ENCODE data around the gene LIPM.

DNA sequence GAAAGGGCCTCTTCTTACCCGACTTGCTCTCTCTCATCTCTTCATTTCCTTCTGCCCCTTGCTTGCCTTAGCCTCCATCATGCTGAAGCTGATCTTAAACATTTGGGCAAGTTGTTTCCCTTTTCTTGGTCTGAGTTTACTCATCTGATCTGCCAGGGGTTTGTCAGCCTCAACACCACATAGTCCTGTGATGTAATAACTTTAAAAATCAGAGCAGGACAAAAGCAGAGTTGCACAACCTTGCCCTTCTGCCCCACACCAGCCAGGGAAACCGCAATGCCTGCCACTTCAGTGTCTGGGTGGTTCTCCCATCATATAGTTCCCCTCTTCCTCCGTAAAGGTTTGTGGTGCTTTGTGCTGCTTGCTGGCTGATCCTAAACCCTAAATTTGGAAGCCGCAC, 9.9 kb upstream of the LIPM start:
- TF ChIP-seq KDM5A (IDR thresholded peaks at IDR 0.05) (no peak), POLR2A (IDR thresholded peaks at IDR 0.05; ENCODE audit: low read length) (no peak), USF2 (IDR thresholded peaks at IDR 0.05) (no peak), POLR2AphosphoS2 (conservative IDR thresholded peaks at IDR 0.05; ENCODE audit: low read length) (no peak), MAFK (IDR thresholded peaks at IDR 0.05; ENCODE audit: partially characterized antibody) (no peak), CTCF (IDR thresholded peaks at IDR 0.05) (no peak), JUNB (IDR thresholded peaks at IDR 0.05) (no peak), REST (IDR thresholded peaks at IDR 0.05) (no peak), RFX5 (IDR thresholded peaks at IDR 0.05) (no peak), EP300 (IDR thresholded peaks at IDR 0.05) (no peak)
- TF ChIP-seq, protein P1, sequence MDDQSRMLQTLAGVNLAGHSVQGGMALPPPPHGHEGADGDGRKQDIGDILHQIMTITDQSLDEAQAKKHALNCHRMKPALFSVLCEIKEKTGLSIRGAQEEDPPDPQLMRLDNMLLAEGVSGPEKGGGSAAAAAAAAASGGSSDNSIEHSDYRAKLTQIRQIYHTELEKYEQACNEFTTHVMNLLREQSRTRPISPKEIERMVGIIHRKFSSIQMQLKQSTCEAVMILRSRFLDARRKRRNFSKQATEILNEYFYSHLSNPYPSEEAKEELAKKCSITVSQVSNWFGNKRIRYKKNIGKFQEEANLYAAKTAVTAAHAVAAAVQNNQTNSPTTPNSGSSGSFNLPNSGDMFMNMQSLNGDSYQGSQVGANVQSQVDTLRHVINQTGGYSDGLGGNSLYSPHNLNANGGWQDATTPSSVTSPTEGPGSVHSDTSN (IDR thresholded peaks at IDR 0.05), result no peak
